Thyroid gland (tissue), 4 donors: ENCODE data around the gene DDC.

ENCODE experiments used
- POLR2A ChIP-seq, 2 donors: fragments of 450-650 bp; IDR thresholded peaks; one replicate each; pipeline ENCODE4 v1.6.1; 2017; ENCODE audit warnings: antibody characterized with exemption in 2 of 2, mild to moderate bottlenecking in 2 of 2, moderate library complexity in 1 of 2
- TF ChIP-seq, protein P1 (sequence below), 6 experiments: fragments of 200-600 bp in 3 of 6; fragments of 450-650 bp in 3 of 6; sonication (generic) in 3 of 6; IDR thresholded peaks; one replicate each; pipeline ENCODE4 v1.5.1; 2016 to 2019; ENCODE audit warnings: antibody characterized with exemption in 6 of 6, mild to moderate bottlenecking in 2 of 6, inconsistent platforms in 1 of 6, moderate library complexity in 1 of 6

- TF ChIP-seq, protein P1, sequence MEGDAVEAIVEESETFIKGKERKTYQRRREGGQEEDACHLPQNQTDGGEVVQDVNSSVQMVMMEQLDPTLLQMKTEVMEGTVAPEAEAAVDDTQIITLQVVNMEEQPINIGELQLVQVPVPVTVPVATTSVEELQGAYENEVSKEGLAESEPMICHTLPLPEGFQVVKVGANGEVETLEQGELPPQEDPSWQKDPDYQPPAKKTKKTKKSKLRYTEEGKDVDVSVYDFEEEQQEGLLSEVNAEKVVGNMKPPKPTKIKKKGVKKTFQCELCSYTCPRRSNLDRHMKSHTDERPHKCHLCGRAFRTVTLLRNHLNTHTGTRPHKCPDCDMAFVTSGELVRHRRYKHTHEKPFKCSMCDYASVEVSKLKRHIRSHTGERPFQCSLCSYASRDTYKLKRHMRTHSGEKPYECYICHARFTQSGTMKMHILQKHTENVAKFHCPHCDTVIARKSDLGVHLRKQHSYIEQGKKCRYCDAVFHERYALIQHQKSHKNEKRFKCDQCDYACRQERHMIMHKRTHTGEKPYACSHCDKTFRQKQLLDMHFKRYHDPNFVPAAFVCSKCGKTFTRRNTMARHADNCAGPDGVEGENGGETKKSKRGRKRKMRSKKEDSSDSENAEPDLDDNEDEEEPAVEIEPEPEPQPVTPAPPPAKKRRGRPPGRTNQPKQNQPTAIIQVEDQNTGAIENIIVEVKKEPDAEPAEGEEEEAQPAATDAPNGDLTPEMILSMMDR (IDR thresholded peaks at IDR 0.05), result no peak
- TF ChIP-seq POLR2A (IDR thresholded peaks at IDR 0.05), result no peak
Measured at GRCh38 chr7:50495746-50496145, 69.5 kb downstream of the DDC start.
